HG02970 (cell line): Measurements from ENCODE around the gene ARMC12.
"Not testable (repeated sequence)": the region's sequence is repeated elsewhere in the genome, so short reads cannot be mapped to it uniquely, and the experiment has no call there.

Source experiments
- ATAC-seq: cut with Tn5 transposase; IDR thresholded peaks from one replicate; pipeline ENCODE4 v1.9.1; 2021; ENCODE audit warnings: mild to moderate bottlenecking, moderate library complexity, moderate number of reproducible peaks; ENCODE audit not compliant: unreplicated experiment, low FRiP score

ARMC12 gene

GRCh38 chr6:35731736-35732532 is 4.9 kb upstream of the ARMC12 start:
- peak; percentile 54 for ATAC-seq

- ATAC-seq = no peak
These were observed 3.2 kb upstream of the ARMC12 start for GRCh38 chr6:35733633-35734032.

GRCh38 chr6:35734319-35734718 is 2.5 kb upstream of the ARMC12 start:
- not testable (repeated sequence) for ATAC-seq

- ATAC-seq = no peak
These were observed 1.4 kb upstream of the ARMC12 start for GRCh38 chr6:35735452-35735851.

- ATAC-seq = no peak
These were observed 458 bp upstream of the ARMC12 start for GRCh38 chr6:35736253-35736894.

- no peak for ATAC-seq
These were observed 780 bp downstream of the ARMC12 start for GRCh38 chr6:35737413-35738211.

GRCh38 chr6:35739645-35740524 is 3.1 kb downstream of the ARMC12 start:
- no peak for ATAC-seq

- ATAC-seq = no peak
These were observed 6.0 kb downstream of the ARMC12 start for GRCh38 chr6:35742842-35743241.

GRCh38 chr6:35745509-35745908 is 8.7 kb downstream of the ARMC12 start:
- ATAC-seq = no peak

- ATAC-seq = no peak
These were observed 9.7 kb downstream of the ARMC12 start for GRCh38 chr6:35746516-35746915.

- no peak for ATAC-seq
These were observed 11.0 kb downstream of the ARMC12 start for GRCh38 chr6:35747877-35748276.

- no peak for ATAC-seq
These were observed 13.7 kb downstream of the ARMC12 start for GRCh38 chr6:35750557-35750956.

- no peak for ATAC-seq
These were observed 14.8 kb downstream of the ARMC12 start for GRCh38 chr6:35751594-35751993.

GRCh38 chr6:35752330-35752729 is 15.5 kb downstream of the ARMC12 start:
- ATAC-seq = no peak

- ATAC-seq = no peak
These were observed 17.8 kb downstream of the ARMC12 start for GRCh38 chr6:35754452-35755277.

GRCh38 chr6:35755278-35755924 is 18.6 kb downstream of the ARMC12 start:
- no peak for ATAC-seq

- no peak for ATAC-seq
These were observed 20.8 kb downstream of the ARMC12 start for GRCh38 chr6:35757456-35758123.

- ATAC-seq = no peak
These were observed 22.6 kb downstream of the ARMC12 start for GRCh38 chr6:35759426-35759825.
